Keratinocyte (primary cell): Measurements from ENCODE around the gene TFAP2D. TPM values are rescaled to one million over a fixed set of nuclear protein-coding genes. Genes with fewer than 3 reads are reported as not detected.

ENCODE experiments used
- DNase-seq: peaks from one replicate; pipeline ENCODE4 v3.0.0-alpha.2; 2011; ENCODE audit warnings: low read depth, missing footprints, low spot score
- FAIRE-seq: peaks from 2 replicates; lab custom pipeline; 2011; peaks lifted over from hg19 to GRCh38; lab: Jason Lieb, UNC
- H2AFZ ChIP-seq: 2 replicates; pipeline ENCODE4 v1.6.0; 2012; ENCODE audit warnings: low read length, control low read depth, inconsistent platforms; ENCODE audit not compliant: control insufficient read depth
- H3K27ac ChIP-seq: 2 replicates; pipeline ENCODE4 v1.5.1; 2011; ENCODE audit warnings: low read length; ENCODE audit not compliant: control insufficient read depth, insufficient read depth
- H3K27me3 ChIP-seq: 3 replicates; pipeline ENCODE4 v1.6.0; 2011; ENCODE audit warnings: low read length; ENCODE audit not compliant: control insufficient read depth, insufficient read depth; ENCODE audit errors: extremely low read depth
- H3K36me3 ChIP-seq, 2 experiments: 2 replicates in 1 of 2; 3 replicates in 1 of 2; pipeline ENCODE4 v1.5.1; 2011; ENCODE audit warnings: low read length in 2 of 2, mild to moderate bottlenecking in 1 of 2; ENCODE audit not compliant: control insufficient read depth in 2 of 2, insufficient read depth in 2 of 2; ENCODE audit errors: extremely low read depth in 1 of 2
- H3K4me1 ChIP-seq: 3 replicates; pipeline ENCODE4 v1.5.1; 2011; ENCODE audit warnings: low read length; ENCODE audit not compliant: control insufficient read depth, insufficient read depth; ENCODE audit errors: extremely low read depth
- H3K4me2 ChIP-seq: 3 replicates; pipeline ENCODE4 v1.6.0; 2011; ENCODE audit warnings: low read depth, low read length; ENCODE audit not compliant: control insufficient read depth, insufficient read depth; ENCODE audit errors: extremely low read depth
- H3K4me3 ChIP-seq, 3 experiments: fragments of 200-600 bp in 1 of 3; sonication (generic) in 1 of 3; 2 replicates in 2 of 3; 3 replicates in 1 of 3; pipeline ENCODE4 v1.5.1; 2011 to 2016; ENCODE audit warnings: low read length in 3 of 3, mild to moderate bottlenecking in 3 of 3, control low read depth in 2 of 3, inconsistent platforms in 1 of 3, low read depth in 1 of 3, mixed read lengths in 1 of 3, mixed run types in 1 of 3, moderate library complexity in 1 of 3; ENCODE audit not compliant: control insufficient read depth in 2 of 3, insufficient read depth in 2 of 3; ENCODE audit errors: extremely low read depth in 1 of 3
- H3K79me2 ChIP-seq: 2 replicates; pipeline ENCODE4 v1.6.0; 2012; ENCODE audit warnings: low read length; ENCODE audit not compliant: control insufficient read depth, insufficient read depth
- H3K9ac ChIP-seq: 3 replicates; pipeline ENCODE4 v1.6.0; 2011; ENCODE audit warnings: low read length; ENCODE audit not compliant: control insufficient read depth, insufficient read depth; ENCODE audit errors: extremely low read depth
- H3K9me1 ChIP-seq: 3 replicates; pipeline ENCODE4 v1.6.0; 2011; ENCODE audit warnings: low read length; ENCODE audit not compliant: control insufficient read depth, insufficient read depth; ENCODE audit errors: extremely low read depth
- H3K9me3 ChIP-seq: 2 replicates; pipeline ENCODE4 v1.5.1; 2012; ENCODE audit warnings: low read depth, low read length; ENCODE audit not compliant: control insufficient read depth
- H4K20me1 ChIP-seq: 3 replicates; pipeline ENCODE4 v1.6.0; 2011; ENCODE audit warnings: low read length; ENCODE audit not compliant: control insufficient read depth, insufficient read depth; ENCODE audit errors: extremely low read depth
- CTCF ChIP-seq, 3 experiments: IDR thresholded peaks in 1 of 3; conservative IDR thresholded peaks in 1 of 3; optimal IDR thresholded peaks in 1 of 3; 2 replicates in 2 of 3; 3 replicates in 1 of 3; pipeline versions ENCODE3 to v1.5.1; 2011; ENCODE audit warnings: low read length in 3 of 3, mild to moderate bottlenecking in 3 of 3, moderate library complexity in 2 of 3, control low read depth in 1 of 3, inconsistent platforms in 1 of 3; ENCODE audit not compliant: insufficient read depth in 2 of 3; ENCODE audit errors: extremely low read depth in 1 of 3
- EZH2 ChIP-seq: IDR thresholded peaks from one replicate; pipeline ENCODE4 v1.6.1; 2012; ENCODE audit warnings: inconsistent platforms, mild to moderate bottlenecking, low read length, moderate library complexity
- dilution Hi-C: fragments of 300-500 bp; cut with MboI; formaldehyde crosslinking; loops from one replicate; pipeline ENCODE4 v1.7.0; 2020; ENCODE audit warnings: low sequenced_read_pairs; ENCODE audit not compliant: extremely low pct_ligation_motif_present
- polyA plus RNA-seq, 5 experiments: library from polyadenylated mRNA; depleted of rRNA in 3 of 5; stranded (reverse) in 3 of 5; stranded (forward) in 1 of 5; unstranded in 1 of 5; fragments of >200 nt; gene quantifications; 1 replicate in 1 of 5; 2 replicates in 3 of 5; 3 replicates in 1 of 5; pipeline versions ENCODE4 v1.2.1 to v1.2.3, GENCODE V29; 2011 to 2012; ENCODE audit warnings: missing spikeins in 2 of 5, low read depth in 1 of 5, low replicate concordance in 1 of 5

TFAP2D gene
- polyA plus RNA-seq, 1 donor (not counting 4 experiments of a cell fraction or from before 2014, with no cell fraction given): not detected

DNA sequence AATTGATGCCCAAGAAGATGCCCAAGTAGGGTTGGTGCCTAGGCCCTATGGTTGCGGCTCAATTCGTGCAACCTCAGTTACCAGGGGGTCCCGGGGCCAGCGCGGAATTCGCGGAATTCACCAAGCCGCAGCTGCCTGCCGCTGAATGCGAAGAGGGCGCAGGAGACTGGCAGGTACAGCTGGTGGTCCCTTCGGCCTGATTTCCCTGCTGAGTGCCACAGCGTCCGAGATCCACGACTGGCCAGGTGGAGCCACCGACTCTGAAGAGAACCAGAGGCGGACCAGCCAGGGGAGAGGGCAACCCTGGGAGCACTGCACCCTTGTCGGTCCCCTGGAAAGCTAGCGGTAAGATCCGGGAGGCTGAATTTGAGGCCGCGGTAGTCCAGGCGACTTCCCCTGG lies 6.8 kb upstream of the TFAP2D start:
- peak; percentile 79 for TF ChIP-seq EZH2
- TF ChIP-seq CTCF (optimal IDR thresholded peaks at IDR 0.05 in 1 of 3, IDR thresholded peaks at IDR 0.05 in 1 of 3, conservative IDR thresholded peaks at IDR 0.05 in 1 of 3; ENCODE audit: extremely low read depth in 1 of 3, insufficient read depth in 2 of 3, low read length in 3 of 3): no peak
- peaks cover 61% of the 10 kb centered on the region for H3K27me3 ChIP-seq
- dilution Hi-C loops: no loop called here

DNA sequence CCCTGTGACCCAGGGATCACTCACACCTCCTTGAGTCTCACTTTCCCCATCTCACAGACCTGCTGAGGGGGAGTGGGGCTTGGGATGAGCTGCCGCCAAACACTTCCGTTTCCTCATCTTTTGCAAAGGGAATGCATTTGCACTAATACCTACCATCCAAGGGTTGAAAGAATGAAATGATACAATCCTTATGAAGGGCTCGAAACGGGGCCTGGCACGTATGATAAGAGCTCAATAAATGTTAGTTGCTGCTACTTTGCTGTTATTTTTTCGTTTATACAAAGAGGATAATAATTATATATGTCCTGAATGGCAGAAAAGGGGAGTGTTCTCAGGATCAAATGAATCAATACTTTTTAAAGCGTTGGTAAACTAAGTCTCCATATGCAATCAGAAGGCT lies 6.1 kb upstream of the TFAP2D start:
- no peak for DNase-seq

More for the DNA sequence above, 6.8 kb upstream of the TFAP2D start:
- no peaks in the 10 kb centered on the region for H4K20me1 ChIP-seq
- no peaks in the 10 kb centered on the region for H3K4me1 ChIP-seq
- H3K9me3 ChIP-seq: no peaks in the 10 kb centered on the region
- no peaks in the 10 kb centered on the region for H3K36me3 ChIP-seq
- FAIRE-seq: no peak
- H3K9ac ChIP-seq: no peak overlapping the region
- H2AFZ ChIP-seq: no peak overlapping the region
- no peak for DNase-seq
- no peaks in the 10 kb centered on the region for H3K9me1 ChIP-seq
- H3K79me2 ChIP-seq: no peaks in the 10 kb centered on the region
- H3K4me2 ChIP-seq: no peak overlapping the region
- no peak overlapping the region for H3K27ac ChIP-seq
- H3K4me3 ChIP-seq: no peak overlapping the region

More for the DNA sequence above, 6.1 kb upstream of the TFAP2D start:
- Histone ChIP-seq H3K36me3 (no peaks in the 10 kb centered on the region), H3K4me3 (no peak overlapping the region), H3K9me3 (no peaks in the 10 kb centered on the region), H3K9me1 (no peaks in the 10 kb centered on the region), H3K4me1 (no peaks in the 10 kb centered on the region), H3K4me2 (no peak overlapping the region), H4K20me1 (no peaks in the 10 kb centered on the region), H3K79me2 (no peaks in the 10 kb centered on the region), H3K27me3 (peaks cover 67% of the 10 kb centered on the region), H3K27ac (no peak overlapping the region), H2AFZ (no peak overlapping the region), H3K9ac (no peak overlapping the region)
- dilution Hi-C loops: no loop called here
- TF ChIP-seq EZH2 (no peak), CTCF (optimal IDR thresholded peaks at IDR 0.05 in 1 of 3, IDR thresholded peaks at IDR 0.05 in 1 of 3, conservative IDR thresholded peaks at IDR 0.05 in 1 of 3; ENCODE audit: extremely low read depth in 1 of 3, insufficient read depth in 2 of 3, low read length in 3 of 3) (no peak)
- FAIRE-seq: no peak
